ENCODE results near the gene PCDHGA7. TPM values are rescaled to one million over a fixed set of nuclear protein-coding genes. Genes with fewer than 3 reads are reported as not detected.
A peak's percentile ranks its signal among the peaks of the same experiment; 100 is the strongest.
"Not testable (repeated sequence)": the region's sequence is repeated elsewhere in the genome, so short reads cannot be mapped to it uniquely, and the experiment has no call there.

The PCDHGA7 gene
- total RNA-seq, 1 donor from 2014 or later, result 1.6 TPM

DNA sequence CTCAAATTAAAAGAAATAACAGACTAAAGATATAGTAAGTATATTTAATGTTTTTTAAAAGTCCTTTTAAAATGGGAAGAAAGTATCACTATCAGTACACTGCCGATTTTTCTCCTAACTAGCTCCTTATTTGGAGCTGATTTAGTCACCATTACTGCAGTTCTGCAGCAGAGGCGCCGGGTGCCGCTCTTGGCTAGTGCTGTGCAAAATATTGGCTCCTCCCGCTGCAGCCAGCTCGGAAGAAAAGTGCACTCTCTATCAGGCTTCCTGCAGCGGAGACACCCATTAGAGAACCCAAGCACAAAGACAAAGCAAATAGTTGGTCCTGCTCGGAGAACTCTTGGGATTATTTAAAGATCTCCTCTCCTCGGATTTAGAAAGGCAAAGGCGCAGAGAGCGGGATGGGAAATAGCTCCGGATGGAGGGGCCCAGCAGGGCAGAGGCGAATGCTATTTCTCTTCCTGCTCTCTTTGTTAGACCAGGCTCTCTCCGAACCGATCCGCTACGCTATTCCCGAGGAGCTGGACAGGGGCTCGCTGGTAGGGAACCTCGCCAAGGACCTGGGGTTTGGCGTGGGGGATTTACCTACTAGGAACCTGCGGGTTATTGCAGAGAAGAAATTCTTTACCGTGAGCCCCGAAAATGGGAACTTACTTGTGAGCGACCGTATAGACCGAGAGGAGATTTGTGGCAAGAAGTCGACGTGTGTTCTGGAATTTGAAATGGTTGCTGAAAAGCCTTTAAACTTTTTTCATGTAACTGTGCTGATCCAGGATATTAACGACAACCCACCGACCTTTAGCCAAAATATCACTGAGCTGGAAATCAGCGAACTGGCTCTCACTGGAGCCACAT, 12.3 kb upstream of the PCDHGA7 start, which contains the start of gene PCDHGB3:
PCDHGB3 (plus strand) TSS at position 249 of the 855 bp plus-strand sequence; CDS start at position 402, 153 bp downstream.
- Mint-ChIP-seq H3K4me3 (peak within 1 kb of the TSS; percentile 81), H3K4me1 (peaks cover 7% of the 10 kb centered on the region), H3K9me3 (peaks cover 22% of the 10 kb centered on the region), H3K36me3 (ENCODE audit: low read depth) (peaks cover 5% of the 10 kb centered on the region), H3K27ac (no peak within 1 kb of the TSS), H3K27me3 (peaks cover 54% of the 10 kb centered on the region)
- TF ChIP-seq, protein P1, sequence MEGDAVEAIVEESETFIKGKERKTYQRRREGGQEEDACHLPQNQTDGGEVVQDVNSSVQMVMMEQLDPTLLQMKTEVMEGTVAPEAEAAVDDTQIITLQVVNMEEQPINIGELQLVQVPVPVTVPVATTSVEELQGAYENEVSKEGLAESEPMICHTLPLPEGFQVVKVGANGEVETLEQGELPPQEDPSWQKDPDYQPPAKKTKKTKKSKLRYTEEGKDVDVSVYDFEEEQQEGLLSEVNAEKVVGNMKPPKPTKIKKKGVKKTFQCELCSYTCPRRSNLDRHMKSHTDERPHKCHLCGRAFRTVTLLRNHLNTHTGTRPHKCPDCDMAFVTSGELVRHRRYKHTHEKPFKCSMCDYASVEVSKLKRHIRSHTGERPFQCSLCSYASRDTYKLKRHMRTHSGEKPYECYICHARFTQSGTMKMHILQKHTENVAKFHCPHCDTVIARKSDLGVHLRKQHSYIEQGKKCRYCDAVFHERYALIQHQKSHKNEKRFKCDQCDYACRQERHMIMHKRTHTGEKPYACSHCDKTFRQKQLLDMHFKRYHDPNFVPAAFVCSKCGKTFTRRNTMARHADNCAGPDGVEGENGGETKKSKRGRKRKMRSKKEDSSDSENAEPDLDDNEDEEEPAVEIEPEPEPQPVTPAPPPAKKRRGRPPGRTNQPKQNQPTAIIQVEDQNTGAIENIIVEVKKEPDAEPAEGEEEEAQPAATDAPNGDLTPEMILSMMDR (IDR thresholded peaks at IDR 0.05), result no peak
- DNase-seq (no peak), ATAC-seq (ENCODE audit: low read depth) (peak; percentile 64)
- intact Hi-C loops (cut with micrococcal nuclease), result loop anchor here (1.0 to 5.0 kb wide), 2 partner anchors 42 to 194 kb away; partner anchors contain the start of gene PCDHGA10
- ChIA-PET CTCF (interaction anchor here (0.6 to 2.8 kb wide), 12 partner anchors 20 to 508 kb away, joined by 3 to 23 read pairs (median 4); partner anchors contain the start of genes PCDH1, PCDHGB1, PCDHGB5 and TAF7), POLR2A (interaction anchor here (0.6 kb wide), 2 partner anchors 44 to 220 kb away, joined by 3 to 4 read pairs; no protein-coding TSS in a partner anchor)

DNA sequence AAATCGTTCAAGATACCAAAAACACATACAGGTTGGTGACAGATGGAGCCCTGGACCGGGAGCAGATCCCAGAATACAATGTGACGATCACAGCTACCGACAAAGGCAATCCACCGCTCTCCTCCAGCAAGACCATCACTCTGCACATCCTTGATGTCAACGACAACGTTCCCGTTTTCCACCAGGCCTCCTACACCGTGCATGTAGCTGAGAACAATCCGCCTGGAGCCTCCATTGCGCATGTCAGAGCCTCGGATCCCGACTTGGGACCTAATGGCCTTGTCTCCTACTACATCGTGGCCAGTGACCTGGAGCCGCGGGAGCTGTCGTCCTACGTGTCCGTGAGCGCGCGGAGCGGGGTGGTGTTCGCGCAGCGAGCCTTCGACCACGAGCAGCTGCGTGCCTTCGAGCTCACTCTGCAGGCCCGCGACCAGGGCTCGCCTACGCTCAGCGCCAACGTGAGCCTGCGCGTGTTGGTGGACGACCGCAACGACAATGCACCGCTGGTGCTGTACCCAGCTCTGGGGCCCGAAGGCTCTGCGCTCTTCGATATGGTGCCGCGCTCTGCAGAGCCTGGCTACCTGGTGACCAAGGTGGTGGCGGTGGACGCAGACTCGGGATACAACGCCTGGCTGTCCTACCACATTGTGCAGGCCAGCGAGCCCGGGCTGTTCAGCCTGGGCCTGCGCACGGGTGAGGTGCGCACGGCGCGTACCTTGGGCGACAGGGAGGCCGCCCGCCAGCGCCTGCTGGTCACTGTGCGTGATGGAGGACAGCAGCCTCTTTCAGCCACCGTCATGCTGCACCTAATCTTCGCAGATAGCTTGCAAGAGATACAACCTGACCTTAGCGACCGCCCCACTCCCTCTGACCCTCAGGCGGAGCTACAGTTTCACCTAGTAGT, 10.7 kb upstream of the PCDHGA7 start:
- ATAC-seq (ENCODE audit: low read depth) (no peak), DNase-seq (no peak)
- Mint-ChIP-seq H3K36me3 (ENCODE audit: low read depth) (no peaks in the 10 kb centered on the region), H3K4me3 (no peak overlapping the region), H3K27me3 (peaks cover 43% of the 10 kb centered on the region), H3K4me1 (peaks cover 7% of the 10 kb centered on the region), H3K9me3 (peaks cover 17% of the 10 kb centered on the region), H3K27ac (no peak overlapping the region)
- TF ChIP-seq, protein P1 (IDR thresholded peaks at IDR 0.05), result no peak
- POLR2A ChIA-PET, result no interaction called here
- CTCF ChIA-PET, result interaction anchor here (2.8 kb wide), 1 partner anchor 192 kb away, joined by 23 read pairs; no protein-coding TSS in a partner anchor
- intact Hi-C loops (cut with micrococcal nuclease), result loop anchor here (5.0 kb wide), 1 partner anchor 40 kb away; the partner anchor contains the start of gene PCDHGA10

DNA sequence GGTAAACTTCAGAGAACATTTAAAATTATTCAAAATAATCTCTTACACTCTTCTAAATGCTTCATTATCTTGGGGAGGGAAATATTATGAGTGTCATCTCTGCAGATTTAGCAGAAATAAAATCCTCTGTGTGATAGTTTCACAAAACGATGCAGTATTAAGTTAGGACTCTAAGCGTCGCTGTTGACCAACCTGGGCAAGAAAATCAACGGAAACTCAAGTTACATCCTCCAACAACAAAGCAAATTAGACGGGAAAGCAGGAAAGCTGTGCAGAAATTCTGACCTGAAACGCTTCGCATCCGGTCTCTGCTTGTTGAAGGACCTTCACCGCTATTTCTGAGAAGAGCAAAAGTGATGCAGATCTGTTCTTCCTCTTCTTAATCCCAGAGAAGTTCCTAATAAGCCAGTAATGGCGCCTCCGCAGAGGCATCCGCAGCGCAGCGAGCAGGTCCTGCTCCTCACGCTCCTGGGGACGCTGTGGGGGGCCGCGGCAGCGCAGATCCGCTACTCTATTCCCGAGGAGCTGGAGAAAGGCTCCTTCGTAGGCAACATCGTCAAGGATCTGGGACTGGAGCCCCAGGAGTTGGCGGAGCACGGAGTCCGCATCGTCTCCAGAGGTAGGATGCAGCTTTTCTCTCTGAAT, 8.7 kb upstream of the PCDHGA7 start, which contains the start of gene PCDHGA6:
PCDHGA6 (plus strand) TSS at position 219 of the 645 bp plus-strand sequence; CDS start at position 412, 193 bp downstream.
- CTCF ChIA-PET, result interaction anchor here (1.3 kb wide), 1 partner anchor 24 kb away, joined by 3 read pairs; the partner anchor contains the start of gene PCDHGB5
- H3K4me3 Mint-ChIP-seq, result peak within 1 kb of the TSS; percentile 12
- POLR2A ChIA-PET, result no interaction called here
- H3K27ac Mint-ChIP-seq, result no peak within 1 kb of the TSS
- DNase-seq, result no peak
- no peaks in the 10 kb centered on the region for H3K36me3 Mint-ChIP-seq (ENCODE audit: low read depth)
- peaks cover 22% of the 10 kb centered on the region for H3K9me3 Mint-ChIP-seq
- peaks cover 7% of the 10 kb centered on the region for H3K4me1 Mint-ChIP-seq
- no peak for ATAC-seq (ENCODE audit: low read depth)
- TF ChIP-seq, protein P1 (IDR thresholded peaks at IDR 0.05), result no peak
- intact Hi-C loops (cut with micrococcal nuclease), result loop anchor here (1.0 to 5.0 kb wide), 2 partner anchors 39 to 185 kb away; partner anchors contain the start of gene PCDHGA10
- H3K27me3 Mint-ChIP-seq, result peaks cover 37% of the 10 kb centered on the region

DNA sequence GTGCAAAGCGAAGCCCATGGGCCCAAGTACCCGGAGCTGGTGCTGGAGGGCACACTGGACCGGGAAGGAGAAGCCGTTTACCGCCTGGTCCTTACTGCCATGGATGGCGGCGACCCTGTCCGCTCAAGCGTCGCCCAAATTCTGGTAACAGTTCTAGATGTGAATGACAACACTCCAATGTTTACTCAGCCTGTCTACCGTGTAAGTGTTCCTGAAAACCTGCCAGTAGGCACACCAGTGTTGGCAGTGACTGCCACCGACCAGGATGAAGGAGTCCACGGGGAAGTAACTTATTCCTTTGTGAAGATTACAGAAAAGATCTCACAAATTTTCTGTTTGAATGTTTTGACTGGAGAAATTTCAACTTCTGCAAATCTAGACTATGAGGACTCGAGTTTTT, 7.9 kb upstream of the PCDHGA7 start:
- ChIA-PET POLR2A (no interaction called here), CTCF (interaction anchor here (1.3 kb wide), 1 partner anchor 23 kb away, joined by 3 read pairs; the partner anchor contains the start of gene PCDHGB5)
- intact Hi-C loops (cut with micrococcal nuclease), result loop anchor here (5.0 kb wide), 1 partner anchor 38 kb away; the partner anchor contains the start of gene PCDHGA10
- H3K9me3 Mint-ChIP-seq, result peaks cover 24% of the 10 kb centered on the region
- no peaks in the 10 kb centered on the region for H3K36me3 Mint-ChIP-seq (ENCODE audit: low read depth)
- TF ChIP-seq, protein P1 (IDR thresholded peaks at IDR 0.05), result no peak
- no peak for ATAC-seq (ENCODE audit: low read depth)
- H3K4me3 Mint-ChIP-seq, result no peak overlapping the region
- no peak overlapping the region for H3K27ac Mint-ChIP-seq
- H3K27me3 Mint-ChIP-seq, result peaks cover 31% of the 10 kb centered on the region
- DNase-seq, result no peak
- H3K4me1 Mint-ChIP-seq, result peaks cover 7% of the 10 kb centered on the region

DNA sequence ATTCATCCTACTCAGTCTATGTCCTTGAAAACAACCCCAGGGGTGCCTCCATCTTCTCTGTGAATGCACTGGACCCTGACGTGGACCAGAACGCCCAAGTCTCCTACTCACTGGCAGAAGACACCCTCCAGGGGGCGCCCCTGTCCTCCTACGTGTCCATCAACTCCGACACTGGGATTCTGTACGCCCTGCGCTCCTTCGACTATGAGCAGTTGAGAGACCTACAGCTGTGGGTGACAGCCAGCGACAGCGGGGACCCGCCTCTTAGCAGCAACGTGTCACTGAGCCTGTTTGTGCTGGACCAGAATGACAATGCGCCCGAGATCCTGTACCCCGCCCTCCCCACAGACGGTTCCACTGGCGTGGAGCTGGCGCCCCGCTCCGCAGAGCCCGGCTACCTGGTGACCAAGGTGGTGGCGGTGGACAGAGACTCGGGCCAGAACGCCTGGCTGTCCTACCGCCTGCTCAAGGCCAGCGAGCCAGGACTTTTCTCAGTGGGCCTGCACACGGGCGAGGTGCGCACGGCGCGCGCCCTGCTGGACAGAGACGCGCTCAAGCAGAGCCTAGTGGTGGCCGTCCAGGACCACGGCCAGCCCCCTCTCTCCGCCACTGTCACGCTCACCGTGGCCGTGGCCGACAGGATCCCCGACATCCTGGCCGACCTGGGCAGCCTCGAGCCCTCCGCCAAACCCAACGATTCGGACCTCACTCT, 6.9 kb upstream of the PCDHGA7 start:
- CTCF ChIA-PET, result not testable (repeated sequence)

More for the DNA sequence above, 6.9 kb upstream of the PCDHGA7 start:
- peaks cover 24% of the 10 kb centered on the region for H3K9me3 Mint-ChIP-seq
- H3K36me3 Mint-ChIP-seq (ENCODE audit: low read depth); intact Hi-C loops (cut with micrococcal nuclease); H3K4me3 Mint-ChIP-seq; ATAC-seq (ENCODE audit: low read depth); H3K4me1 Mint-ChIP-seq; POLR2A ChIA-PET; DNase-seq; H3K27ac Mint-ChIP-seq: not testable (repeated sequence)
- H3K27me3 Mint-ChIP-seq, result peaks cover 28% of the 10 kb centered on the region

All from activated B cell treated with CpG ODN at 0.5 μM for 24 hours (primary cell).